ENCODE results near the gene TLDC2.

- TF ChIP-seq ARNT (IDR thresholded peaks at IDR 0.05): no peak
- TF ChIP-seq FOXA1 (IDR thresholded peaks at IDR 0.05): no peak
Measured at GRCh38 chr20:36860811-36861624, 14.9 kb upstream of the TLDC2 start.
